Skin of body (tissue), 2 donors: ENCODE measurements around the gene AUTS2. TPM values are rescaled to one million over a fixed set of nuclear protein-coding genes. Genes with fewer than 3 reads are reported as not detected.
A peak's percentile ranks its signal among the peaks of the same experiment; 100 is the strongest.

Source experiments
- DNase-seq: peaks from one replicate; lab custom pipeline; 2025; lab: John Stamatoyannopoulos, UW
- total RNA-seq: library from RNA; depleted of rRNA; stranded (reverse); fragments of >200 nt; gene quantifications from one replicate; pipeline ENCODE4 v1.2.3, GENCODE V29; 2014

Gene AUTS2
- total RNA-seq, 1 donor from 2014 or later: 61.0 TPM

DNA sequence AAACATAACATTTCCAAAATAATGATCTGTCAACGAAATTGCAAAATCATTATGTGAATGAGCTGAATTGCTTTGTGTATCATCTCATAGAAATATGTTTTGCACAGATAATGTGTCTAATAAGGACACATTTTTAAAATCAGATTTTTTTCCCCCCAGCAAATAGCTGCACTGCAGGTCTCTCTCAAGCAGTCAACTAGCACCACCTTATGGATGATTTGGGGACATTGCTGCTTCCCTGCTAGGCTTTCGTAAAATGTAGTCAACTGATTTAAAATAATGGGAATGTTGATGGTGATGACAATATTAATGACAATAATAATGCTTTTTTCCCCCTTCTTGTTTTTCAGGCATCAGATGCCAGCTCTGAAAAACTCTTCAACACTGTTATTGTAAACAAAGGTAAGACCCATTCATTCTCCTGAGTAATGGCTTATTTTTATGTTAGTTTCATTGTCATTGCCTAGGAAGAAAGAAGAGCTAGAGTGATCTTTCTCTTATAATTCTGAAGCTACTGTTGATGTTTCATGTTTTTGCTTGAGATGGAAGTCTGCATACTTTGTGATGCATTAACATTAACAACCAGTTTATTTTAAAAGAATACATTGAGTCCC, 1100.1 kb downstream of the AUTS2 start:
- peak; percentile 70 for DNase-seq

DNA sequence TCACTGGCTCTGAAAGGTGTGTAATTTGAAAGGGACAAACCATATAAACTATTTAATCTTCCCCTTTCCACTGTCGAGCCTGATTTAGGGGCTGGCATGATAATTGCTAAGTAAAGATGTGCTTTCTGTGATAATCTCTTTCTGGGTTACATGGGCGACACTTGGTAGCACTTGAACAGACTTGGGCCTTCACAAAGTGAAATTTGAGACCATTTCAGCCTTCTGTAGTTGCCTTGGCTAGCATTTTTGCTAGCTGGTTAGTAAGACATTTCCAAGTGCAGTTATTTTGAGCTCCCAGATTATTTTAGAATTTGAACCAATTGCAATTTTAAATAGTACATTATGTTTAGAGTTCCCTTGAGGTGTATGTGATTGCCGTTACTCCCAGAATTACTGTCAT, 1101.0 kb downstream of the AUTS2 start:
- no peak for DNase-seq

- DNase-seq: no peak
Measured at GRCh38 chr7:70700055-70700940, 1102.0 kb downstream of the AUTS2 start.

DNA sequence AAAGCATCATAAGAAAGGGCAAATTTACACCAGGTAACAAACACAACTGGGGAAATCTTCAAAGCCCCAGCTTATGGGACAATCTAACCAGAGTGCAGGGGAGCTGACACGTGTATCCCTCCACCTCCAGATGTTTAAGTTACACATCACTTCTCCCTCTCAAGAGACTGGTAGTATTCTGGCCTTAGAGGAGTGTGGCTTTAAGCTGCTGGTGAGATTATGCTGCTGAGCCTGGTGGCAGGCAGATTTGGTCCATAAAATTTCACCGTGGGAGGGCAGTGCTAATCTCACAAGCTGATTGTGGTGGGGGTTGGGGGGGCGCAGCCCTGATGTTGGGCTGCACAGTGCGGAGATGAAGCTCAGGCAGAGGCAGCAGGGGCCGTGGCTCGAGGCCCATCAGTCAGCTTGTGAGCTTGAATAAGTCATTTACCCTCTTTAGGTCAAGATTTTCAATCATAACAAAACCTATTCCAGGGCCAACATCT, 1102.7 kb downstream of the AUTS2 start:
- no peak for DNase-seq

DNA sequence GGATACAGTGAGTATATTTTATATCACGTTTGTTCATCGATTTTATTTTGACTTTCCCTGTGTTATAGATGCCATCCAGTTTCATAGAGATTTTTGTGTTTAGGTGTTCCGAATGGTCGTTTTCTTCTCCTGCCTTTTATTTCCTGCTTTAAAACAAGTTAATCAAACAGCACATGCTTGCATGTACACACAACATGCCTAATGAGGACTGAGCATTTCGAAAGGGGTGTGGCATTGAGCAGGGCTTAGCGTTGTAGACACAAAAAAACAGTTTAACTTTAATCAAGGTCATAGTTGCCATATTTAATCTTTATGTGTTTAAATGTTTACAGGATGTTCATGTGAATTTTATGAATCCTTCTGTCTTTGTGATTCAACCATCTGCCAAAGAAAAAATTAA, 1103.2 kb downstream of the AUTS2 start:
- no peak for DNase-seq

DNA sequence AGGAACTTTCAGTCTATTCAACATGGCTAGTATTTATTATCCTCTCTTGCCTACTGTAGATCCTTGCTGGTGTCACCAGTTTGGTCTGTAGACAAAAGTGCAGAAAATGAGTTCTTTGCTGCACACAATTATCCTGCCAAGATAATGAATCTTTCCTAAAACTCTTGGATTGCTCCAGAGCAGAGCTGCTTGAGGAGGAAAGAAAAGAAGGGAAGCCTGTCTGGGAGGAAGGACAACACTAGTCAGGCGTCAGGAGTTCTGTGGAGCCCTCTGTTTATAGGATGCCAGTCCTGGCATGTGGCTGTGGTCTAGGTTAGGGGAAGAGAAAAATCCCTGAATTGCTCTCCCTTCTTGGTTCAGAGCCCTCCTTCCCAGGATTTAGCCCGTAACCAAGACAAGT, 1103.7 kb downstream of the AUTS2 start:
- no peak for DNase-seq

DNA sequence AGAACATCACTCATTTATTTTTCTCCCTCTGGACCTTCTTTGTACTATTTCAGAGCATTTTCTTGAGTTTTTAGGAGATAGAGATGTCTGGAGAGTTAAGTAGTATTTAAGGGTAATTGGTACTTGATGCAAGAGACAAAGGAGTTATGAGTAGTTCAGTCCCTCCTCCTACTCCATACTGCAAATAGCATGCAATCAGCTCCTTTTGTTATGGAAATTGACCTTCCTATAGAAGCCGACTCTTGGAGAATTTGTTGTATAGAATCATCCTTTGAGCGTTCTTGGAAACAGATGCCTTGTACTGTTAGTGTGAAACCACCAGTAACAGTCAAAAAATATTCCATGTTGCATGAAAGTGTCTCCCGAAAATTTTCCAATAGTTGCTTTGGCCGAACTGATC, 1105.5 kb downstream of the AUTS2 start:
- DNase-seq: no peak

GRCh38 chr7:70704831-70705346, 1106.6 kb downstream of the AUTS2 start:
- no peak for DNase-seq

DNA sequence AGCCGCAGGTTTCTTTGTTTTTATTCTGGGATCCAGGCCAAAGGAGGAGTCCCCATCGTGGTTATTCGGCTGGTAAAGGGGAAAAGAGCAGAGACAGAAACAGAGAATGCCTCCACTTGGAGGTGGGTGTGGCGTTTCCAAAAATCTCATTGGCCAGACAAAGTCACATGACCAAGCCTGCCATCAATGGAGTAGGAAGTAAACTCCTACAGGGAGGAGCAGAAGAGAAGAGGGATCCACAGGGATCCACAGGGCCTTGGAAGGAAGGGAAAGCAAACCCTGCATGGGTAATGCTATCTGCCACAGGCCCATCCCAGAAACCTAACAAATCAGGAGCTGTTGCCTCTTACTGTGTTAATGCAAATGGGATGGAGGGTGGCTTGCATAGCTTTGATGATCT, 1107.9 kb downstream of the AUTS2 start:
- DNase-seq: no peak

DNA sequence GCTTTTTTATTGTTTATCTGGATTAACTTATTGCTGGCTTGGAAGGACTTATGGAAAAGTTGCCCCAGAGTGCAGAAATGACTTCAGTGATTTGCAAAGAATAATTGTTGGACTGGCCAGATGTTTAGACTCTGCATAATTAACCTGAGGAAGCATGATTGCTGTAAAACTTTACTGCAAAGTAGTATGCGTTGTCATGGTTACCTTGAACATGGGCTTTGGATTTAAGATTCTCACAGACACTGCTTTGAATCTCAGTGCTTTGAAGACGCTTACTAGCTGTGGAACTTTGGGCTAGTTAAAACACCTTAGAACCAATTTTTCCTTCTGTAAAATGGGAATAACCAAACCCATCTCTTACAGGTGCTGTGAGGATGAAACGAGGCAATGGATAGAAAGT, 1108.4 kb downstream of the AUTS2 start:
- DNase-seq: no peak

- no peak for DNase-seq
Measured at GRCh38 chr7:70707823-70708243, 1109.6 kb downstream of the AUTS2 start.

DNA sequence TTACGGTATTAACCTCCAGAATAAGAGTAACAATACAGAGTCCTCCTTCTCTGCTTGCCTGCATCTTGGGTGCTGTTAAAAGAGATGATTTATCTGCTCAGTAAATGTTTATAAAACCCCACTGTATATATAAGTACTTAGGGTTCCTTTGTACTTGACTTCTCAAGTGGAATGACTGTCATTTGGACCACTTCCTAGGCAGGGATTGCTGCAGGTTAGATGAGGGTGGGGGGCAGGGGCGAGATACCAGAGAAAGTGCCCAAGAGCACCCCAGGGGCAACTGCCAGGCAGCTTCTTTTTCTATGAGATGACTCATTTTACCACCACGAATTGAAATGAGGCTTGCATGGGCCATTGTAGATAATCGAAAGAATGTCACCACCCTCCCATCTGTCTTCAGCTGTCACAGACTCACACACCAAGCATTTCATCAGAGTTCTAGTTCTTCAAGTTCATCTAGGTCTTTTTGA, 1111.8 kb downstream of the AUTS2 start:
- DNase-seq: no peak

DNA sequence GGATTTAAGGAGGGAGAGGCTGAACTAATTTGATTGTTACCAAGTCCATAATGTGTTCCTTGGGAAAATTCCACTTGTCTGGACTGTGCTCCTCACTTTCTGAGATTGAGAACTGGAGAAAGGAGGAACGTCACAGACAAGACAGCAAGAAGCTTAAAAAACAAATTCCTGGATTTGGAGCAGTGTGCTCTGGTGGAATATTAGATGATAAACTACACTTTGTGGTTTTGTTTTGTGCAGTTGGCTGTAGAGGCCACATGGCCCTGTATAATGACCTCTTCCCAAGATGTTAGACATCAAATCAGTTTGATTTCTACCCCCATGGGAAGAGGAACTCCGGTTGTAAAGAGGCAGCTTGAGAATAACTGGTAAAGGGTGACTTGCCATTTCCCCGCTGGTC, 1112.4 kb downstream of the AUTS2 start:
- no peak for DNase-seq

DNA sequence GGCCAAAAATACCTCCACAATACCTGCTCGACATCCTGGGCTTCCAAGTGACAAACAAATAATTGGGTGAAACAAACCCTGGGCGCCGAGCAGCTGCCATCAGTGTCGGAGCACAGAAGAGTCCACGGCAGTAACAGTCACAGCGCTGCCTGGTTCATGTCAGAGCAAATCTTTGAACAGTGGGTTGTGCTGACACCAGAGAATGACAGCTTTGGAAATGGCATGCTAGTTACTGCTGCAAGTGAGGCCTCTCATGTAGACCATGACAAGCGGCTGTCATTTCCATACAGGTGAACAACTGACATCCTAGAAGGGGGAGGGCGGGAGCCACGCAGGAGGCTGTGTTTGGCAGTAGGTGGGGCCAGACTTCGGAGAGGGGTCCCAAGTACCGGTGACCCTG, 1113.2 kb downstream of the AUTS2 start:
- DNase-seq: no peak

DNA sequence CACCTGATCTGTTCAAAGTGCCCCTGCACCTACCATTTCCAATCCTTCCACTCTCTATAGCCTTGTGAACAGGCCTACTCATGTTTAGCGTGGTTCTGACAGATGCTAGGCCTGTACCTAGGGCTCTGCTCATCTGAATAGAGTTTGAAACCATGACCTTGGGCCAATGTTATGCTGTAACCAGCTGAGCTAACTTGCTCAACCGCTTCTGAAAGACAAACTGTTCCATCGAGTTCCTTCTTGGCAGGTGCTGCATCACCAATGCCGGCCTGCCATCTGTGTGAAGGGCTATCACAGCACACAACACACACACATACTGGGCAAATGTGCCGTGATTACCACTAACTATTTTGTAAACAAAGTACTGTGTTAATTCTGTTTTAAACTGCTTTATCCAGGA, 1114.7 kb downstream of the AUTS2 start:
- no peak for DNase-seq

DNA sequence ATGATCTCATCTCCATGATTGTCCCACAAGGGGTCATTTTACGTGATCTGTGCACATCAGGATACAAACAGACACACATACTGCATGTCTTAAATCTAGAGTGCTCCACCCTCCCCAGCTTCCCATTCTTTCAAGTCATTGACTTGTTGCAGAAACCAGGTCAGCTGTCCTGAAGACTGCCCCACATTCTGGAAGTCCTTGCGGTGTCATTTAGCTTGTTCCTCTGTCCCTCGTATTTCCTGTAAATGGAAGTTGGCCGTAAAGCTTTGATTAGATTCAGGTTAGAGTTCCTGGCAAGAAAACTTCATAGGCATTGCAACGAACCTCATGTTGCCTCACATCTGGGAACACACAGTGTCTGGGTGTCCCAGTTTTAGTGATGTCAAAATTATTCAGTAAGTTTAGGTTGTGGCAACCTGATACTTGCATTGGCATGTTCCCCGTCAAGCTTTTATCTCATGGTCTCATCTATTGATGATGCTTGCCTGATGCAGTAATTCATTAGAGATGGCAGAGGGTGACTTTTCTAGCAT, 1116.3 kb downstream of the AUTS2 start:
- DNase-seq: no peak

- no peak for DNase-seq
Measured at GRCh38 chr7:70717553-70718329, 1119.5 kb downstream of the AUTS2 start.

DNA sequence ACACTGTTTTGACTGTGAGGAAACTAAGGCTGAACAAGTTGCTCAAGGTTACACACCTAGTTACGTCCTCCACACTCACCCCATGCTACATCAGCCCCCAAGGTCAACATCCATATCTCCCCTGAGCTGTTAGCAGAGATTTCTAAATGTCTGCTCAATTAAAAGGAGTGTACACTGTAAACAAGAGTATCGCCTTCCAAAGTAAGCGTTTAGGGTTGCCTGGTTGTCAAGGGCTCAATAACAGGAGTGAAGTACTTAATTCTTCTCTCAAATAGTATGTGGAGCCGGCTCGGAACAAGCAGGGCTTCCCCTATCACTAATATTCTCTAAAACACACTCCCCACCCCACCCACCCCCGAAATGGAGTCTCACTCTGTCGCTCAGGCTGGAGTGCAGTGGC, 1120.8 kb downstream of the AUTS2 start:
- no peak for DNase-seq

- DNase-seq: no peak
Measured at GRCh38 chr7:70720191-70720873, 1122.1 kb downstream of the AUTS2 start.

DNA sequence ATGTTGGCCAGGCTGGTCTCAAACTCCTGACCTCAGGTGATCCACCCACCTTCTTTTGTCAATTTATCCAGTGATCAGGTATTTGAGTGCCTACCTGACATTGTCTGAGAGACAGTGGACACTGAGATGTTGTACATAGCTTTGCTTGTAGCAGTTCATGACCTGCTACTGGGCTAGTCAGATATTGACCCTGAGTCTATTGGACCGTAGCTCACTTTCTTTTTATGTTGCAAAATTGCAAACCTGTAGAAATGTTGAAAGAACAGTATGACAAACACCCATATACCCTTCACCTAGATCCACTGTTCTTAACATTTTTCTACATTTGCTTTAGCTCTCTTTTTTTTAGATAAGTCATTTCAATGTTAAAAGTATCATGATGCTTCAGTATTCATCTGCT, 1123.2 kb downstream of the AUTS2 start:
- no peak for DNase-seq

GRCh38 chr7:70723339-70723738, 1125.1 kb downstream of the AUTS2 start:
- no peak for DNase-seq
